ENCODE measurements around the gene WWTR1.

WWTR1 gene

DNA sequence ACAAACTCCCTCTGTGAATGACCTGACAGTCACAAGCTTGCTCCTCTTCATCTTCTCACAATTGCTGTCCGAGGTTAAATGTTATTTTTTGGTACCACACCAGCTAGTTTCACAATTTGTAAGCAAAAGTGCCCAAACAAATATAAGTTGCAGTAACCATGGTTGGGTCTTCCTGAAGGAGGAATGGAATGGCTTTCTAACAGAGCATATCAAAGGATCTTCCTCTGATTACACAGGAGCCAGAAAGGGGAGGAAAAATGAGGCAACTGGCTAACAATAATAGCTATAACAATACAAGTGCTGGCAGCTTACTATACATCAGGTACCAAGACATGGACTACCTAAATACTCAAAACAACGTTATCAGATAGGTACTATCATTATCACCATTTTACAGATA lies 90.4 kb downstream of the WWTR1 start:
- no peak for DNase-seq (ENCODE audit: low read depth in 2 of 2)

- DNase-seq (ENCODE audit: low read depth in 2 of 2), result no peak
Measured at GRCh38 chr3:149566292-149566975, 91.4 kb downstream of the WWTR1 start.

DNA sequence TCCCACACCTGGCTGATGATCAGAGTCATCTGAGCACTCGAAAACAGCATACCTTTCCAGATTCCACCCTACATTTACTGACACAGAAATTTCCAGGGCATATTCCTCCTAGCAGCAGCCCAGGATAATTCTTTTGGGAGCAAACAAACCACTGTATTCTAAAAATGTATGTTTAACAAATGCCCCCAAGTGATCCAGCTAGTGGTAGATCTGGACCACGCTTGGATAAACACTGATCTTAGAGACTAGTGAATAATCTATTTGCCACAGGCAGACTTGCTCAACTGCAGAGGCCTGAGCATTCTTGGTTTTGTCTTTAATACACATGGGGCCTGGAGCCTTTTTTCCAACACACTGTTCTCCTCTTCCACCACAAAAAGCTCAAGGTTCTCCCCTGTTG lies 93.7 kb downstream of the WWTR1 start:
- no peak for DNase-seq (ENCODE audit: low read depth in 2 of 2)

DNA sequence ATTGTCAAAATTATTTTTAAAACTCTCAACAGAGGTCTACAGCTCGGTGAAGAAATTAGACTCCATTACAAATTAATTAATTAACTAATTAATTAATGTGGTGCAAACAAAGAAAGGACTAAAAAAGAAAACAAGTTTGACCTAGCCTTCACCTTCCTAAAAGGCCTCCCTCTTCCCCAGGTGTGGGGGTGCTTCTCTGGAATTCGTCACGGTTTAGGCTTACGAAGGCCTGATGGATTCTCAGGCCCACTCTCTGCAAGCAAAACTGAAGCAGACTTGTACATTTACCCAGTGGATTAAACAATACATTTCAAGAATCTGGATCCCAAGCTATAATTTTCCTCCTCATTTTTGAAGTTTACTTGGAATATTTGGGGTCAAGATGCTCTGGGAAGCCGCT lies 94.7 kb downstream of the WWTR1 start:
- no peak for DNase-seq (ENCODE audit: low read depth in 2 of 2)

- DNase-seq (ENCODE audit: low read depth in 2 of 2), result no peak
Measured at GRCh38 chr3:149560617-149561016, 97.2 kb downstream of the WWTR1 start.

DNA sequence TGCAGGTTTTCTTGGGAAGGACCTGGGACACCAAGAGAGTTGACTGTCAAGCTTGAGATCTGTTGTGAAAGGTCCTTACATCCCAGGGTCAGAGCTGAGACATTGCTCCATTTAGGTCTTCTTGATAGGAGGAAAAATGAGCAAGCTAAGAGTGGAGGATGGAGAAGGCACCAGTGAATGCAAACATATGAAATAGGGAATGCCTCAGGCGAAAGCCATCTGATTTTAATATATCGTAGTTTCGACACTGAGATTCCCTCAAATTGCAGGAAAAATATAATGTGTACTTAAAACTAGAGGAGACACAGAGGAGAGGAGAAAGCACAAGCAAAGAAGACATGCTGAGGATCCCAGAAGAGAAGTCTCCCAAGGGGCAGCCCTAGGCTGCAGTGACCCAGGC lies 97.8 kb downstream of the WWTR1 start:
- no peak for DNase-seq (ENCODE audit: low read depth in 2 of 2)

DNA sequence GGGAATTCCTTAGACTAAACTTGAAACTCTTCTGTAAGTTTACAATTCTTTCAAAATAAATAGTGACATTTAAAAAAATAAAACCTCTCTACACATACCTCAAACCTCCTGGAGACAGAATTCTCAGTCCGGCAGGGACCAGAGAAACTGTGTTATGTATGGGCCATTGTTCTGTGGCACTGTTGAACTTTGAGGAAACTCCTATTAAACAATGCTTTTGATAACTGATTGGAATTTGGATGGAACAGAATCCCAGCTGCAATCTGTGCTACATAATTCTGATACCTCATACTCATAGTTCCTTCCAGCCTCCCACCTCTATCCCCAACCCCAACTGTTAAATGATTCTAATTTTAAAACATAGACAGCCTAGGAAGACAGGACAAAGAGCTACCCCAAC lies 98.3 kb downstream of the WWTR1 start:
- no peak for DNase-seq (ENCODE audit: low read depth in 2 of 2)

GRCh38 chr3:149555927-149556326 lies 101.9 kb downstream of the WWTR1 start:
- DNase-seq (ENCODE audit: low read depth in 2 of 2), result no peak

DNA sequence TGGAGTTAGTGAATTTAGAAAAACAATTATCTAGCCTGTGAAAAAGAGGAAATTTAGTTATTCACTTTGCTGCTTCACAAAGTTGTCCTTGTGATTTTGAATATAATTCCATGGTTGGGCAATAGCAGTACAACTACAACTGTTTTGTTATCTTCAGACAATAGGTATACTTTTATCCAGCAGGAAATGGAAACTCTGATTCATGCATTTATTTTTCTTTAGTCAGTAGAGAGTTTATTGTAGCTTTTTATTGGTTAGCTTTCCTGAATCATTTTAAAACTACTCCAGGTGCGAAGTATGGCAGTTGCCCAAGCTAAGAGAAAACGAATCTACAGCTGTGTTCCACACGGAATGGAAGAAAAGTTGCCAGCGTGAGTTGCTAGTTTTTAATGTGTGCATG lies 103.0 kb downstream of the WWTR1 start:
- DNase-seq (ENCODE audit: low read depth in 2 of 2), result no peak

- no peak for DNase-seq (ENCODE audit: low read depth in 2 of 2)
Measured at GRCh38 chr3:149553781-149554451, 103.9 kb downstream of the WWTR1 start.

GRCh38 chr3:149552700-149553099 lies 105.1 kb downstream of the WWTR1 start:
- no peak for DNase-seq (ENCODE audit: low read depth in 2 of 2)

DNA sequence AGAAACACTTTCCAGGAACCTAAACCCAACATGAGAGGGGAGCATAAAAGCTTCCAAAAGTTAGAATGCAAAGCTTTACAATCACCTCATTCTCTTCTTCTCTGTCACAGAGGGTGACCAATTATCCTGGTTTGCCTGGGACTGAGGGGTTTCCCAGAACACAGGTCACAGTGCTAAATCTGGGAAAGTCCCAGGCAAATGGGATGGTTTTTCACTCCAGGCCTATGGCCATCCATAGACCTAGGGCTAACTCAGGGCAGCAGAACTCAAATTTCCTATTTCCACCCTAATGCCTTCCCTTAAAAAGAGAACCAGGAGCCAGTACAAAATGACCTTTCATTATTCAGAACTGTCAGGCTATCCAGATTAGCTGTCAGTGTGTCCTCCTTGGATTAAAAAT lies 106.3 kb downstream of the WWTR1 start:
- DNase-seq (ENCODE audit: low read depth in 2 of 2), result no peak

DNA sequence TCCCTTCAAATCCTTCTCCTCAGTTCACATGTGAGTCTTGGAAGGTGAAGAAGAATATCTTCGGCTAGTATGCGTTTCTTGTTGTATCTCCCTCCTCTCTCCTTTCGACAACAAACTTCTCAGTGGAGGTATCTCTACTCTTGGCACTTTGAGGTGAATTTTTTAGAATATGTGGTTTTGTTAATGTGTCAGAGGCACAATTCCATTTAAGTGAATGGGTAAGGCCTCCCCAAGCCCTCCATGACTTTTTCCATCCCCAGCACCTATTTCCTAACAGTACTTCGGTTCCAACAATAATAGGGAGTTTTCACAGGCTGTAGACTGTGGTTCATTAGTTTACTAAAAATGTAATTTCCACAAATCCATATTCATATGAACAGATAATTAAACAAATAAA lies 109.2 kb downstream of the WWTR1 start:
- no peak for DNase-seq (ENCODE audit: low read depth in 2 of 2)

- no peak for DNase-seq (ENCODE audit: low read depth in 2 of 2)
Measured at GRCh38 chr3:149547954-149548668, 109.7 kb downstream of the WWTR1 start.

GRCh38 chr3:149547413-149547812 lies 110.4 kb downstream of the WWTR1 start:
- no peak for DNase-seq (ENCODE audit: low read depth in 2 of 2)

DNA sequence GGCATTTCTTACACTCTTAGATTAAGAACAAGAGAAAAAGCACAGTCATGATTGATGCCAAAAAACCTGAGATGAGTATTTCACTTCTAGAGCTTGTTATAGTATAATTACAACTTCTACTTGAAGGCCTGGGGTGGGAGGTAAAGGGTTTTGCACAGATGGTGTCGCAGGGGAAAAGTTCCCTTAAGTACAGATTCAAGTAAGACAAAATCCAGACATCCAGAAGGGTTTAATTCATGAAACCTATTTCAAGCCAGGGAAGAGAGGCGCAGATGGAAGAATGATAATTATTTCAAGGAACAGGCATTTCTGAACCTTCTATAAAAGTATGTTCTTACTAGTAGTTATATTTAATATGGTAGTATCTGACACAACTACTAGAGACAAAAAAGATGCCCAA lies 112.8 kb downstream of the WWTR1 start:
- no peak for DNase-seq (ENCODE audit: low read depth in 2 of 2)

DNA sequence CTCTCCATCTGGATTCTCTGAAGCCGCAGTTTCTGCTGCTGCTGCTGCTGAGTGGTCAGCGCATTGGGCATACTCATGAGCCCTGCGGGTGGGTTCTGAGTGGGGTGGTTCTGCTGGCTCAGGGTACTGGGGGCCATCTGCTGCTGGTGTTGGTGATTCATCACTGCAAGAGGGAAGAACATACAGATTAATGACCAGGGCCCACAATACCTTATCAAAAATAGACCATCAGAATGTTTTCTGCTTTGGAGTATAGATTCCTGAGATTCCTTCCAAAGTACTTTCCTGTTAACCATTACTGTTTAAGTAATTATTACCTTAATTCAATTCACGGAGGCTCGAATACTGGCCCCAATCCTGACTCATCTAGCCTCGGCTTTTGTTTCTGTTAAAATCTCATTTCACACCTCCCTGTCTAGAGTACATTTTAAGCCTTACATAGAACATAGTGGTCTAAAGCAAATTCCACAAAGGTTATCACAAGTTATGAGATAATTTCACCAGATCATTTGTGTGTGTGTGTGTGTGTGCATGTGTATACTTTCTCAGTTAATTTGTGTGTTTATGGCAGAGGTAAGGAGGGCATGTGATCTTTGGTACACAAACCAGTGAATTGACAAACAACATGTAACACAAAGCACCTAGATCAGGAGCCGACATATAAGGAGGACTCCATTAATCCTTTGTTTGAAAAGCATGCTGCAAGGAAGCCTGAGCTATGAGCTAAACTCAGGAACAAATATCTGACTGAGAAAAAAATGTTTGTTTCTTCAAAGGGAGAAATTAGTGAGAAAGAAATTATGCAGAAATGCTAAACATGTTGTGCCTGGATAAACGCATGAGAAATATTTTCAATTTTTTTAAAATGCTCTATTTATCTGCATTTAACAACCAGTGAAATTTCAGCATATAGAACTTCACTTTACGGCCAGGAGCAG lies 115.2 kb downstream of the WWTR1 start:
- DNase-seq (ENCODE audit: low read depth in 2 of 2), result no peak

GRCh38 chr3:149541091-149541491 lies 116.7 kb downstream of the WWTR1 start:
- DNase-seq (ENCODE audit: low read depth in 2 of 2), result no peak

GRCh38 chr3:149538371-149538770 lies 119.5 kb downstream of the WWTR1 start:
- DNase-seq (ENCODE audit: low read depth in 2 of 2), result no peak

GRCh38 chr3:149536429-149536828 lies 121.4 kb downstream of the WWTR1 start:
- no peak for DNase-seq (ENCODE audit: low read depth in 2 of 2)

DNA sequence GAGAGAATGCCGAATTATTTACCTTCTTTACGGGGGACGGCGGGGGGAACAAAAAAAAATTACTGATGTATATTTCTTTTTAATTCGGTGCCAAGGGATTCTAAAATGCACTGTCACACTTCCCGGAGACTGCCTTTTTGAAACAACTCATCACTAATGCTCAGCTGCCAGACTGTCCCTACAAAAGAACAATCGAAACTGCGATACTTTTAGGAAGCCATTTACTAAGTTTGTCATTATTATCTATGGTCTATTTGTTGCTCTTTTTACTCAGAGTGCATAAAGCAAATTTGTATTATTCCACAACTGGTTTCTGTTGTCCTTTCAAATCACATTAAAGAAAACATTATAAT lies 122.5 kb downstream of the WWTR1 start:
- no peak for DNase-seq (ENCODE audit: low read depth in 2 of 2)

GRCh38 chr3:149534671-149535332 lies 123.0 kb downstream of the WWTR1 start:
- no peak for DNase-seq (ENCODE audit: low read depth in 2 of 2)
